Measurements from ENCODE around the gene SLC2A8.

SLC2A8 gene

GRCh38 chr9:127396808-127397645 is at the start of gene SLC2A8:
TSS of gene SLC2A8 (plus strand) at chr9:127397169. CDS start at chr9:127397231, 62 bp downstream.
- peak; percentile 92 to 93 for DNase-seq (ENCODE audit: low read depth in 2 of 2)

GRCh38 chr9:127347831-127348776 is 48.9 kb upstream of the SLC2A8 start:
- no peak for DNase-seq (ENCODE audit: low read depth in 2 of 2)

- DNase-seq (ENCODE audit: low read depth in 2 of 2), result no peak
Measured at GRCh38 chr9:127349483-127350113, 47.4 kb upstream of the SLC2A8 start.

- DNase-seq (ENCODE audit: low read depth in 2 of 2), result no peak
Measured at GRCh38 chr9:127351182-127352166, 45.5 kb upstream of the SLC2A8 start.

GRCh38 chr9:127353882-127354281 is 43.1 kb upstream of the SLC2A8 start:
- DNase-seq (ENCODE audit: low read depth in 2 of 2), result no peak

GRCh38 chr9:127356906-127357305 is 40.1 kb upstream of the SLC2A8 start:
- DNase-seq (ENCODE audit: low read depth in 2 of 2), result no peak

- no peak for DNase-seq (ENCODE audit: low read depth in 2 of 2)
Measured at GRCh38 chr9:127358023-127358535, 38.9 kb upstream of the SLC2A8 start.

- DNase-seq (ENCODE audit: low read depth in 2 of 2), result no peak
Measured at GRCh38 chr9:127358770-127359169, 38.2 kb upstream of the SLC2A8 start.

GRCh38 chr9:127360250-127360649 is 36.7 kb upstream of the SLC2A8 start:
- no peak for DNase-seq (ENCODE audit: low read depth in 2 of 2)

GRCh38 chr9:127360829-127361228 is 36.1 kb upstream of the SLC2A8 start:
- no peak for DNase-seq (ENCODE audit: low read depth in 2 of 2)

GRCh38 chr9:127361561-127361960 is 35.4 kb upstream of the SLC2A8 start:
- DNase-seq (ENCODE audit: low read depth in 2 of 2), result no peak

- no peak for DNase-seq (ENCODE audit: low read depth in 2 of 2)
Measured at GRCh38 chr9:127362829-127363228, 34.1 kb upstream of the SLC2A8 start.

GRCh38 chr9:127365461-127365860 is 31.5 kb upstream of the SLC2A8 start:
- no peak for DNase-seq (ENCODE audit: low read depth in 2 of 2)

GRCh38 chr9:127366594-127366993 is 30.4 kb upstream of the SLC2A8 start:
- no peak for DNase-seq (ENCODE audit: low read depth in 2 of 2)

- DNase-seq (ENCODE audit: low read depth in 2 of 2), result no peak
Measured at GRCh38 chr9:127368852-127369402, 28.0 kb upstream of the SLC2A8 start.

GRCh38 chr9:127369428-127369827 is 27.5 kb upstream of the SLC2A8 start:
- no peak for DNase-seq (ENCODE audit: low read depth in 2 of 2)

- DNase-seq (ENCODE audit: low read depth in 2 of 2), result no peak
Measured at GRCh38 chr9:127370147-127370579, 26.8 kb upstream of the SLC2A8 start.

- DNase-seq (ENCODE audit: low read depth in 2 of 2), result no peak
Measured at GRCh38 chr9:127370672-127371648, 26.0 kb upstream of the SLC2A8 start.

GRCh38 chr9:127380479-127380878 is 16.5 kb upstream of the SLC2A8 start:
- no peak for DNase-seq (ENCODE audit: low read depth in 2 of 2)

Measured in fibroblast of skin of left biceps (primary cell).